ENCODE data around the gene GP1BA. TPM values are rescaled to one million over a fixed set of nuclear protein-coding genes. Genes with fewer than 3 reads are reported as not detected.

The GP1BA gene
- total RNA-seq, 4 donors from 2014 or later = not detected

DNA sequence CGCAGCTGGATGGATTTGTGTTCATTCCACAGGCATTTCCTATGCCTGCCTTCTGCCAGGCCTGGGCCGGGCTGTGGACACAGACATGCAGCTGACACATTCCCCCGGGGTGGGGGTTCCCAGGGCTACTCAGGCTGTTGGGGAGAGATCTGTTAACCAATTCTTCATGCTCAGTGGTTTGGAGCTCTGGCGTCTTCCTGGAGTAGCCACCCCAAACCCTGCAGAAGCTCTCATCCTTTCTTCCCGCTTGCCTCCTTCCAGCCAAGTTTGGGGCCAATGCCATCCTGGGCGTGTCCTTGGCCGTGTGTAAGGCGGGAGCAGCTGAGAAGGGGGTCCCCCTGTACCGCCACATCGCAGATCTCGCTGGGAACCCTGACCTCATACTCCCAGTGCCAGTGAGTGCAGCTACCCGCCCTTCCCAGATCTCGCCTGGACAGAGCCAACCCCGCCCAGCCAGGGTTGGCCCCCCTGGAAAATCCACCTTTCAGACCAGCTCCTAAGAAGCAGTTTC is 21.4 kb downstream of the GP1BA start:
- ATAC-seq (ENCODE audit: low FRiP score) (no peak), DNase-seq (ENCODE audit: low spot score) (no peak)
- TF ChIP-seq, protein P1, sequence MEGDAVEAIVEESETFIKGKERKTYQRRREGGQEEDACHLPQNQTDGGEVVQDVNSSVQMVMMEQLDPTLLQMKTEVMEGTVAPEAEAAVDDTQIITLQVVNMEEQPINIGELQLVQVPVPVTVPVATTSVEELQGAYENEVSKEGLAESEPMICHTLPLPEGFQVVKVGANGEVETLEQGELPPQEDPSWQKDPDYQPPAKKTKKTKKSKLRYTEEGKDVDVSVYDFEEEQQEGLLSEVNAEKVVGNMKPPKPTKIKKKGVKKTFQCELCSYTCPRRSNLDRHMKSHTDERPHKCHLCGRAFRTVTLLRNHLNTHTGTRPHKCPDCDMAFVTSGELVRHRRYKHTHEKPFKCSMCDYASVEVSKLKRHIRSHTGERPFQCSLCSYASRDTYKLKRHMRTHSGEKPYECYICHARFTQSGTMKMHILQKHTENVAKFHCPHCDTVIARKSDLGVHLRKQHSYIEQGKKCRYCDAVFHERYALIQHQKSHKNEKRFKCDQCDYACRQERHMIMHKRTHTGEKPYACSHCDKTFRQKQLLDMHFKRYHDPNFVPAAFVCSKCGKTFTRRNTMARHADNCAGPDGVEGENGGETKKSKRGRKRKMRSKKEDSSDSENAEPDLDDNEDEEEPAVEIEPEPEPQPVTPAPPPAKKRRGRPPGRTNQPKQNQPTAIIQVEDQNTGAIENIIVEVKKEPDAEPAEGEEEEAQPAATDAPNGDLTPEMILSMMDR (IDR thresholded peaks at IDR 0.05) = no peak

DNA sequence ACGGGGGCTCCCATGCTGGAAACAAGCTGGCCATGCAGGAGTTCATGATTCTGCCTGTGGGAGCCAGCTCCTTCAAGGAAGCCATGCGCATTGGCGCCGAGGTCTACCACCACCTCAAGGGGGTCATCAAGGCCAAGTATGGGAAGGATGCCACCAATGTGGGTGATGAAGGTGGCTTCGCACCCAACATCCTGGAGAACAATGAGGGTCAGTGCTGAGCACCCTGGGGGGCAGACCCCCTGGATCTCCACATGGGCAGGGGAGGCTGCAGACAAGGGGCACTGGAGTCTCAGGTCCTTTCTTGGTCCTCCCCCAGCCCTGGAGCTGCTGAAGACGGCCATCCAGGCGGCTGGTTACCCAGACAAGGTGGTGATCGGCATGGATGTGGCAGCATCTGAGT is 23.0 kb downstream of the GP1BA start:
- DNase-seq (ENCODE audit: low spot score) (no peak), ATAC-seq (ENCODE audit: low FRiP score) (no peak)
- TF ChIP-seq, protein P1 (IDR thresholded peaks at IDR 0.05) = no peak

DNA sequence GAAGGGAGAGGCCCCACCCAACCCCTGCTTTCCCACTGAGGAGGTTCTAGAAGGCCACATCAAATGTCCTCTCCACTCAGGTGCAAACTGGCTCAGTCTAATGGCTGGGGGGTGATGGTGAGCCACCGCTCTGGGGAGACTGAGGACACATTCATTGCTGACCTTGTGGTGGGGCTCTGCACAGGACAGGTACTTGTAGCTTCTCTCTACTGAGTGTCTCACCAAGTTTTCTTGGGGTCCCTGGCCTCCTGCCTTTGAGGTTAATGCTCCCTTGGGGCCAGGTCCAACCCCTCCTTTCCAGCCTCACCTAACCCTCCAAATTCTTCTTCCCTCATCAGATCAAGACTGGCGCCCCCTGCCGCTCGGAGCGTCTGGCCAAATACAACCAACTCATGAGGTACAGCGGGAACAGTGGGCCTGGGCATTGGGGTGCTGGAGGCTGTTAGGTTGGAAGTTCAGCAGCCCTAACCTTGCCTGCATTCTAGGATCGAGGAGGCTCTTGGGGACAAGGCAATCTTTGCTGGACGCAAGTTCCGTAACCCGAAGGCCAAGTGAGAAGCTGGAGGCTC is 24.5 kb downstream of the GP1BA start:
- ATAC-seq (ENCODE audit: low FRiP score) = no peak
- TF ChIP-seq, protein P1 (IDR thresholded peaks at IDR 0.05) = no peak

DNA sequence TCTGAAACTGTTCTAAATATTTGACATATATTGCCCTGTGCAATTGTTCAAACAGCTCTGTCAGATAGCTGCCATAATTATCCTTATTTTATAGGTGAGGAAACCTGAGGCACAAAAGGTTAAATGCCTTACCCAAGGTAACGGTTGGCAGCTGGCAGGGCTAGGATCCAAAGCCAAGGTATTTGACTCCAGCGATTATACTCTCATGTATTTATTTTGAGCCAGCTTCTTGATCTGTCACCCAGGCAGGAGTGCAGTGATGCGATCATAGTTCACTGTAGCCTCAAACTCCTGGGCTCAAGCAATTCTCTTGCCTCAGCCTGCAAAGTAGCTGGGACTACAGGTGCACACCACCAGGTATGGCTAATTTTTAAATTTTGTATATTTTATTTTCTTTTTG is 26.0 kb downstream of the GP1BA start:
- TF ChIP-seq, protein P1 (IDR thresholded peaks at IDR 0.05) = no peak
- DNase-seq (ENCODE audit: low spot score) = no peak
- ATAC-seq (ENCODE audit: low FRiP score) = no peak

More for the DNA sequence above, 24.5 kb downstream of the GP1BA start:
- no peak for DNase-seq (ENCODE audit: low spot score)

DNA sequence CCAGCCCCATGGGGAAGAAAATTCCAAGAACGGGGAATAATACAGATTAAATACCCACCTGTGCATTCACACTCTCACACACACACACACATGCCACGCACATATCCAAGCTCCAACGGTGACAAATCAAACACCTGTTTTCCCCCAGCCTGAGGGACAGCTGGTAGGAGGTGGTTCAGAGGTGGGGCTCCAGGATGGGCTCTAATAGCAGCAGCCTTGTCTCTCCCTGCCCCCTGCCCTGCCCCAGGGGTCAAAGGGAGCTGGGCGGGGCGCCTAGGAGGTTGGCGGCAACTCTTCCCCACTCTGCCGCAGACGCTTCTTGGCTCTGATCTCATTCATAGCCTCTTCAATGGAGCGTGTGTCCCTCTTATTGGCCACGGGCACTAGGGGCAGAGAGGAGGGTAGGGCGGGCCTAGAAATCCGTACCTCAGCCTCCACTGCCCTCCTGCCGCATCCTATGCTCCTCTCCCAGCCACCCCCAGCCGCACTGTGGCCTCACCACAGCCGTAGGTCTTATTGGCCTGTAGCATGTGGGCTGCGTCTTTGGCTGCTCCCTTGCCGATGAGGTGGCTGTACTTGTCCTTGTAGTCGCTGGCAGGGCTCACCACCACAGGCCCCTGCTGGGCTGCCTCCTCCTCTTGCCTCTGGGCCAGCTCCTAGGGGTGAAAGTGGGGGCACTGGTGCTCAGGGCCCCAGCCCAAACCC is 27.3 kb downstream of the GP1BA start:
- TF ChIP-seq, protein P1 (IDR thresholded peaks at IDR 0.05) = no peak
- ATAC-seq (ENCODE audit: low FRiP score) = no peak
- no peak for DNase-seq (ENCODE audit: low spot score)

DNA sequence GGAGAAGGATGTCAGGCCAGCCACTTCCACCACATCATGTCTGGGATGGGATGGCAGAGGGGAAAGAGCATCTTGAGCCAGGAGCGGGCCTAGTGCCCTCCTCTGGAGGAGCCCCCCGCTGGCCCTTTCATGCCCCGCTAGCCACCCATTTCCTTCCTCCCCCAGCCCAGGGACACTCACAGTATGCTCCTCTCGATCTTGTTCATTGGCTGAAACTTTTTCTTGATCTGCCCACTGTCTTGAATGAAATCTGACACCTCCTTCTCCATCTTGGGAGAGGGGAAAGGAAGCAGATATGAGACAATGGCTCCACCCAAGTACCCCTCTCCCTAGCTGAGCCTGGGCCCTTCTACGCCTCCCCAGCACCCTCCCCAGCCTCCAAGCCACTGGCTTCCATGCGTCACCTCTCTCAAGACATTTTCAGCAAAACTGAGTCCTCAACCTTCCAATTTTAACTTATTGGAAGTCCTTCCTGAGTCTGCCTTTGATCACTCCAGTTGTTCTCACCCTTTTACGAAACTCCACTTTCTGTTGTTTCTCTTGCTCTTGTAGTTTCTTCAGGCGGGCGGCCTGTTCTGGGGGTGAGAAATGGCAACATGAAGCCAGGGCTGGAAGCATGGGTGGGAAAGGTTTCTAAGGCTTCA is 28.3 kb downstream of the GP1BA start:
- TF ChIP-seq, protein P1 (IDR thresholded peaks at IDR 0.05) = no peak
- no peak for DNase-seq (ENCODE audit: low spot score)
- ATAC-seq (ENCODE audit: low FRiP score) = no peak

All from omental fat pad (tissue), 4 donors.